IMR-90 (cell line): Measurements from ENCODE around the gene ANO1. TPM values are rescaled to one million over a fixed set of nuclear protein-coding genes. Genes with fewer than 3 reads are reported as not detected.

Experiments
- ATAC-seq: fragments of 200-7000 bp; cut with Tn5 transposase; 2 replicates; pipeline ENCODE4 v1.9.1; 2020; ENCODE audit warnings: low read depth, mild to moderate bottlenecking, moderate library complexity
- BruUV-seq: library from RNA; stranded (reverse); fragments of 400-500 nt; replicated peaks from 2 replicates; lab custom pipeline; 2021; lab: Mats Ljungman, UMichigan
- CTCF ChIA-PET: fragments of 300-600 bp; formaldehyde crosslinking; extraction: SDS; loops from one replicate; lab custom pipeline; 2021; ENCODE audit warnings: antibody characterized with exemption; lab: Yijun Ruan, JAX
- POLR2A ChIA-PET: fragments of 300-600 bp; sonication (Branson Sonifier 250); formaldehyde crosslinking; loops from one replicate; lab custom pipeline; 2022; ENCODE audit warnings: antibody characterized with exemption; ENCODE audit not compliant: unreplicated experiment; lab: Charles Lee
- DNase-seq: peaks from one replicate; pipeline ENCODE4 v3.0.0; 2013
- H2AFZ ChIP-seq: replicated peaks from 2 replicates; pipeline ENCODE3; 2013; ENCODE audit warnings: low read length, mild to moderate bottlenecking; ENCODE audit not compliant: poor library complexity
- H2AK5ac ChIP-seq: 2 replicates; pipeline ENCODE4 v1.6.1; 2013; ENCODE audit warnings: low read depth, low read length, inconsistent platforms
- H2AK9ac ChIP-seq: replicated peaks from 2 replicates; pipeline ENCODE3; 2013; ENCODE audit warnings: mild to moderate bottlenecking, low read depth, low read length, moderate library complexity; ENCODE audit not compliant: poor library complexity
- H2BK120ac ChIP-seq: 2 replicates; pipeline ENCODE4 v1.6.1; 2013; ENCODE audit warnings: low read depth, low read length, inconsistent platforms
- H2BK15ac ChIP-seq: 3 replicates; pipeline ENCODE4 v1.6.1; 2013; ENCODE audit warnings: low read depth, low read length, inconsistent platforms
- H2BK20ac ChIP-seq: 2 replicates; pipeline ENCODE4 v1.6.1; 2013; ENCODE audit warnings: low read depth, mild to moderate bottlenecking, inconsistent platforms, low read length, moderate library complexity
- H2BK5ac ChIP-seq: 2 replicates; pipeline ENCODE4 v1.6.1; 2013; ENCODE audit warnings: mild to moderate bottlenecking, low read depth, low read length, inconsistent platforms; ENCODE audit not compliant: poor library complexity, severe bottlenecking
- H3K14ac ChIP-seq: replicated peaks from 2 replicates; pipeline ENCODE4 v1.6.1; 2013; ENCODE audit warnings: low read depth, low read length, inconsistent platforms
- H3K18ac ChIP-seq: 2 replicates; pipeline ENCODE4 v1.6.1; 2013; ENCODE audit warnings: low read depth, low read length, control low read depth
- H3K23ac ChIP-seq: 2 replicates; pipeline ENCODE4 v1.6.1; 2013; ENCODE audit warnings: low read depth, low read length, inconsistent platforms
- H3K27ac ChIP-seq: 2 replicates; pipeline ENCODE4 v1.5.1; 2013; ENCODE audit warnings: mild to moderate bottlenecking, control low read depth, low read length; ENCODE audit not compliant: insufficient read depth
- H3K27me3 ChIP-seq: 2 replicates; pipeline ENCODE4 v1.6.1; 2013; ENCODE audit warnings: low read length; ENCODE audit not compliant: control insufficient read depth, insufficient read depth
- H3K36me3 ChIP-seq: 2 replicates; pipeline ENCODE4 v1.6.1; 2013; ENCODE audit warnings: low read length, mixed read lengths; ENCODE audit not compliant: control insufficient read depth, insufficient read depth
- H3K4ac ChIP-seq: 2 replicates; pipeline ENCODE4 v1.6.1; 2013; ENCODE audit warnings: low read depth, low read length, inconsistent platforms
- H3K4me1 ChIP-seq: 2 replicates; pipeline ENCODE4 v1.6.1; 2013; ENCODE audit warnings: low read length, mixed read lengths; ENCODE audit not compliant: control insufficient read depth, insufficient read depth
- H3K4me2 ChIP-seq: 2 replicates; pipeline ENCODE4 v1.6.1; 2013; ENCODE audit warnings: low read depth, mild to moderate bottlenecking, control low read depth, low read length, moderate library complexity
- H3K4me3 ChIP-seq: 2 replicates; pipeline ENCODE4 v1.5.1; 2013; ENCODE audit warnings: low read depth, mild to moderate bottlenecking, control low read depth, low read length, moderate library complexity; ENCODE audit not compliant: insufficient read depth
- H3K56ac ChIP-seq: 2 replicates; pipeline ENCODE4 v1.6.1; 2013; ENCODE audit warnings: low read length, inconsistent platforms; ENCODE audit not compliant: insufficient read depth; ENCODE audit errors: extremely low read depth
- H3K79me1 ChIP-seq, 2 experiments: 2 replicates each; pipeline ENCODE4 v1.6.1; 2013; ENCODE audit warnings: low read length in 2 of 2, inconsistent platforms in 1 of 2, low read depth in 1 of 2
- H3K9ac ChIP-seq: 2 replicates; pipeline ENCODE4 v1.6.1; 2013; ENCODE audit warnings: low read depth, low read length, control low read depth
- H3K9me1 ChIP-seq: 2 replicates; pipeline ENCODE4 v1.6.1; 2013; ENCODE audit warnings: low read length, inconsistent platforms; ENCODE audit not compliant: insufficient read depth
- H3K9me3 ChIP-seq: 2 replicates; pipeline ENCODE4 v1.6.1; 2013; ENCODE audit warnings: low read length; ENCODE audit not compliant: control insufficient read depth, insufficient read depth
- H4K20me1 ChIP-seq: 2 replicates; pipeline ENCODE4 v1.6.1; 2013; ENCODE audit warnings: low read length, inconsistent platforms; ENCODE audit not compliant: insufficient read depth
- H4K5ac ChIP-seq: 2 replicates; pipeline ENCODE4 v1.6.1; 2013; ENCODE audit warnings: mild to moderate bottlenecking, low read depth, low read length, control low read depth
- H4K8ac ChIP-seq, 2 experiments: 2 replicates each; pipeline ENCODE4 v1.6.1; 2013; ENCODE audit warnings: low read depth in 2 of 2, low read length in 2 of 2, control low read depth in 1 of 2, inconsistent platforms in 1 of 2
- H4K91ac ChIP-seq: 2 replicates; pipeline ENCODE4 v1.6.1; 2013; ENCODE audit warnings: low read depth, low read length, inconsistent platforms; ENCODE audit not compliant: insufficient read depth
- CHD1 ChIP-seq: IDR thresholded peaks from 2 replicates; pipeline ENCODE4 v1.6.1; 2012; ENCODE audit warnings: low read depth, low read length, improper control_type of control experiment
- MXI1 ChIP-seq: IDR thresholded peaks from 2 replicates; pipeline ENCODE4 v1.6.1; 2012; ENCODE audit warnings: low read depth, mild to moderate bottlenecking, low read length, moderate library complexity, borderline replicate concordance
- RAD21 ChIP-seq: IDR thresholded peaks from 2 replicates; pipeline ENCODE4 v1.6.1; 2012; ENCODE audit warnings: low read length, improper control_type of control experiment
- SMC3 ChIP-seq: fragments of 150-350 bp; IDR thresholded peaks from 2 replicates; pipeline ENCODE4 v1.6.1; 2016; ENCODE audit warnings: low read depth, mild to moderate bottlenecking, antibody characterized with exemption, low read length, moderate library complexity
- WGBS, 2 experiments: methylation state at CpG; one replicate each; pipeline versions ENCODE4 v1.1.5 to v1.1.7; 2013; ENCODE audit warnings: missing lambda C conversion rate in 2 of 2; ENCODE audit not compliant: insufficient read length in 1 of 2; ENCODE audit errors: extremely low coverage in 2 of 2; 5-methylcytosine and 5-hydroxymethylcytosine counted together
- dilution Hi-C: fragments of 300-500 bp; cut with HindIII; formaldehyde crosslinking; loops from one replicate; pipeline ENCODE4 v1.14.3; 2018; ENCODE audit warnings: low sequenced_read_pairs; ENCODE audit not compliant: unreplicated experiment
- in situ Hi-C: fragments of 300-500 bp; cut with MboI; formaldehyde crosslinking; loops from 3 replicates; pipeline ENCODE4 v1.14.3; 2019; ENCODE audit warnings: low sequenced_read_pairs, inconsistent platforms, mixed read lengths
- intact Hi-C: fragments of 100-400 bp; cut with micrococcal nuclease; formaldehyde crosslinking; loops from 2 replicates; pipeline ENCODE4 v1.10.0; 2022
- polyA plus RNA-seq, 3 experiments: library from polyadenylated mRNA; depleted of rRNA; stranded (reverse); fragments of >200 nt; gene quantifications; 2 replicates each; pipeline ENCODE4 v1.2.3, GENCODE V29; 2012; ENCODE audit warnings: low replicate concordance in 1 of 3
- total RNA-seq: library from RNA; depleted of rRNA; stranded (reverse); fragments of >200 nt; gene quantifications from 2 replicates; pipeline ENCODE4 v1.2.3, GENCODE V29; 2012
- TF ChIP-seq, protein P1 (sequence below): conservative IDR thresholded peaks from 2 replicates; pipeline ENCODE4 v1.5.1; 2012; ENCODE audit warnings: mild to moderate bottlenecking, low read depth, low read length, improper control_type of control experiment

The ANO1 gene
- total and polyA plus RNA-seq, 2 of the 4 experiments (the other 2 are of a cell fraction): 4.1 to 10.7 TPM

- Histone ChIP-seq H2BK5ac (no peak overlapping the region), H3K36me3 (no peaks in the 10 kb centered on the region), H3K23ac (no peak overlapping the region), H3K27me3 (no peaks in the 10 kb centered on the region), H3K14ac (no peak overlapping the region), H4K5ac (no peak overlapping the region), H3K27ac (no peak overlapping the region), H4K20me1 (peaks cover 2% of the 10 kb centered on the region; the same call in 1 of the 2 replicates), H2BK120ac (no peak overlapping the region), H2BK20ac (no peak overlapping the region), H2BK15ac (no peak overlapping the region), H4K91ac (no peak overlapping the region), H4K8ac (no peak overlapping the region), H2AK9ac (no peak overlapping the region), H2AFZ (peak overlapping the region; percentile 6), H3K4me3 (no peak overlapping the region), H3K4ac (no peak overlapping the region), H3K4me2 (no peak overlapping the region), H3K4me1 (peaks cover 5% of the 10 kb centered on the region; the same call in 1 of the 2 replicates), H3K9me1 (0 out of 2 replicates have a peak, but pooled peaks cover 3% of the 10 kb centered on the region), H2AK5ac (peak overlapping the region; percentile 47; the same call in 1 of the 2 replicates), H3K9me3 (no peaks in the 10 kb centered on the region), H3K18ac (no peak overlapping the region), H3K79me1 (peaks cover 0 to 43% of the 10 kb centered on the region in 2 experiments; a peak in 3 of 4 replicates), H3K56ac (no peak overlapping the region), H3K9ac (no peak overlapping the region)
- TF ChIP-seq, protein P1, sequence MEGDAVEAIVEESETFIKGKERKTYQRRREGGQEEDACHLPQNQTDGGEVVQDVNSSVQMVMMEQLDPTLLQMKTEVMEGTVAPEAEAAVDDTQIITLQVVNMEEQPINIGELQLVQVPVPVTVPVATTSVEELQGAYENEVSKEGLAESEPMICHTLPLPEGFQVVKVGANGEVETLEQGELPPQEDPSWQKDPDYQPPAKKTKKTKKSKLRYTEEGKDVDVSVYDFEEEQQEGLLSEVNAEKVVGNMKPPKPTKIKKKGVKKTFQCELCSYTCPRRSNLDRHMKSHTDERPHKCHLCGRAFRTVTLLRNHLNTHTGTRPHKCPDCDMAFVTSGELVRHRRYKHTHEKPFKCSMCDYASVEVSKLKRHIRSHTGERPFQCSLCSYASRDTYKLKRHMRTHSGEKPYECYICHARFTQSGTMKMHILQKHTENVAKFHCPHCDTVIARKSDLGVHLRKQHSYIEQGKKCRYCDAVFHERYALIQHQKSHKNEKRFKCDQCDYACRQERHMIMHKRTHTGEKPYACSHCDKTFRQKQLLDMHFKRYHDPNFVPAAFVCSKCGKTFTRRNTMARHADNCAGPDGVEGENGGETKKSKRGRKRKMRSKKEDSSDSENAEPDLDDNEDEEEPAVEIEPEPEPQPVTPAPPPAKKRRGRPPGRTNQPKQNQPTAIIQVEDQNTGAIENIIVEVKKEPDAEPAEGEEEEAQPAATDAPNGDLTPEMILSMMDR: no peak
- no peak for TF ChIP-seq RAD21
- TF ChIP-seq SMC3: no peak
- no peak for TF ChIP-seq CHD1
- no peak for TF ChIP-seq MXI1
- POLR2A ChIA-PET: no interaction called here
- intact Hi-C loops (no loop called here), dilution Hi-C loops (no loop called here), in situ Hi-C loops (no loop called here)
- 84% methylated on average over 6 of the region's 9 CpGs; no CpG with 5 or more reads in 1 of the 2 experiments for WGBS, 2 experiments
- CTCF ChIA-PET: no interaction called here
- BruUV-seq: no TSS peak
- DNase-seq (no peak), ATAC-seq (no peak)
Measured at GRCh38 chr11:70029861-70030380, 48.2 kb upstream of the ANO1 start.
